ENCODE measurements around the gene AP1S3. TPM values are rescaled to one million over a fixed set of nuclear protein-coding genes. Genes with fewer than 3 reads are reported as not detected.

Gene AP1S3
- total RNA-seq, 1 donor from 2014 or later, result 14.3 TPM

GRCh38 chr2:223865124-223865523, 27.7 kb upstream of the AP1S3 start:
- Histone ChIP-seq H3K36me3 (ENCODE audit: insufficient read depth, low read length) (no peaks in the 10 kb centered on the region), H4K20me1 (ENCODE audit: insufficient read depth, low read length) (no peaks in the 10 kb centered on the region), H3K4me1 (ENCODE audit: insufficient read depth, low read length) (peaks cover 13% of the 10 kb centered on the region), H3K9me3 (ENCODE audit: insufficient read depth, low read depth, low read length) (no peaks in the 10 kb centered on the region), H3K27ac (ENCODE audit: low read depth, low read length) (no peak overlapping the region), H3K27me3 (ENCODE audit: insufficient read depth, low read length) (no peaks in the 10 kb centered on the region), H3K9ac (ENCODE audit: low read length) (no peak overlapping the region), H3K4me3 (ENCODE audit: insufficient read depth, low read depth, low read length) (no peak overlapping the region), H3K79me2 (ENCODE audit: insufficient read depth, low read length) (no peaks in the 10 kb centered on the region), H2AFZ (ENCODE audit: low read depth, low read length) (no peak overlapping the region), H3K4me2 (ENCODE audit: low read length) (no peak overlapping the region)
- Mint-ChIP-seq H3K9me3 (ENCODE audit: unreplicated experiment) (no peaks in the 10 kb centered on the region), H3K36me3 (ENCODE audit: low read depth, unreplicated experiment) (peaks cover 3% of the 10 kb centered on the region), H3K4me3 (ENCODE audit: unreplicated experiment) (no peak overlapping the region), H3K4me1 (ENCODE audit: low read depth, unreplicated experiment) (peaks cover 13% of the 10 kb centered on the region), H3K27me3 (ENCODE audit: low read depth, unreplicated experiment) (no peaks in the 10 kb centered on the region), H3K27ac (ENCODE audit: unreplicated experiment) (no peak overlapping the region)
- TF ChIP-seq CTCF (IDR thresholded peaks at IDR 0.05; ENCODE audit: insufficient read depth, low read depth, low read length), result no peak
- TF ChIP-seq EZH2 (IDR thresholded peaks at IDR 0.05; ENCODE audit: insufficient read depth, low read length), result no peak
- DNase-seq (ENCODE audit: low read depth), result no peak
- no peak for FAIRE-seq

GRCh38 chr2:223863491-223863890, 26.1 kb upstream of the AP1S3 start:
- Mint-ChIP-seq H3K27me3 (ENCODE audit: low read depth, unreplicated experiment) (no peaks in the 10 kb centered on the region), H3K4me3 (ENCODE audit: unreplicated experiment) (no peak overlapping the region), H3K27ac (ENCODE audit: unreplicated experiment) (no peak overlapping the region), H3K4me1 (ENCODE audit: low read depth, unreplicated experiment) (peaks cover 13% of the 10 kb centered on the region), H3K9me3 (ENCODE audit: unreplicated experiment) (no peaks in the 10 kb centered on the region), H3K36me3 (ENCODE audit: low read depth, unreplicated experiment) (peaks cover 1% of the 10 kb centered on the region)
- no peak for FAIRE-seq
- DNase-seq (ENCODE audit: low read depth), result no peak
- Histone ChIP-seq H2AFZ (ENCODE audit: low read depth, low read length) (no peak overlapping the region), H4K20me1 (ENCODE audit: insufficient read depth, low read length) (no peaks in the 10 kb centered on the region), H3K4me1 (ENCODE audit: insufficient read depth, low read length) (peaks cover 13% of the 10 kb centered on the region), H3K27ac (ENCODE audit: low read depth, low read length) (no peak overlapping the region), H3K79me2 (ENCODE audit: insufficient read depth, low read length) (no peaks in the 10 kb centered on the region), H3K36me3 (ENCODE audit: insufficient read depth, low read length) (no peaks in the 10 kb centered on the region), H3K4me3 (ENCODE audit: insufficient read depth, low read depth, low read length) (no peak overlapping the region), H3K9me3 (ENCODE audit: insufficient read depth, low read depth, low read length) (no peaks in the 10 kb centered on the region), H3K27me3 (ENCODE audit: insufficient read depth, low read length) (no peaks in the 10 kb centered on the region), H3K9ac (ENCODE audit: low read length) (no peak overlapping the region), H3K4me2 (ENCODE audit: low read length) (no peak overlapping the region)
- no peak for TF ChIP-seq CTCF (IDR thresholded peaks at IDR 0.05; ENCODE audit: insufficient read depth, low read depth, low read length)
- TF ChIP-seq EZH2 (IDR thresholded peaks at IDR 0.05; ENCODE audit: insufficient read depth, low read length), result no peak

GRCh38 chr2:223860809-223861738, 23.7 kb upstream of the AP1S3 start:
- Histone ChIP-seq H3K27ac (ENCODE audit: low read depth, low read length) (peak overlapping the region; percentile 35), H2AFZ (ENCODE audit: low read depth, low read length) (no peak overlapping the region), H3K36me3 (ENCODE audit: insufficient read depth, low read length) (no peaks in the 10 kb centered on the region), H3K27me3 (ENCODE audit: insufficient read depth, low read length) (no peaks in the 10 kb centered on the region), H3K79me2 (ENCODE audit: insufficient read depth, low read length) (no peaks in the 10 kb centered on the region), H3K4me2 (ENCODE audit: low read length) (peak overlapping the region; percentile 26), H3K9ac (ENCODE audit: low read length) (no peak overlapping the region), H4K20me1 (ENCODE audit: insufficient read depth, low read length) (no peaks in the 10 kb centered on the region), H3K9me3 (ENCODE audit: insufficient read depth, low read depth, low read length) (no peaks in the 10 kb centered on the region), H3K4me3 (ENCODE audit: insufficient read depth, low read depth, low read length) (no peak overlapping the region), H3K4me1 (ENCODE audit: insufficient read depth, low read length) (peaks cover 20% of the 10 kb centered on the region)
- Mint-ChIP-seq H3K4me1 (ENCODE audit: low read depth, unreplicated experiment) (peaks cover 15% of the 10 kb centered on the region), H3K27ac (ENCODE audit: unreplicated experiment) (peak overlapping the region; percentile 91), H3K4me3 (ENCODE audit: unreplicated experiment) (no peak overlapping the region), H3K27me3 (ENCODE audit: low read depth, unreplicated experiment) (no peaks in the 10 kb centered on the region), H3K36me3 (ENCODE audit: low read depth, unreplicated experiment) (peaks cover 1% of the 10 kb centered on the region), H3K9me3 (ENCODE audit: unreplicated experiment) (no peaks in the 10 kb centered on the region)
- peak; percentile 5 for FAIRE-seq
- TF ChIP-seq CTCF (IDR thresholded peaks at IDR 0.05; ENCODE audit: insufficient read depth, low read depth, low read length), result no peak
- TF ChIP-seq EZH2 (IDR thresholded peaks at IDR 0.05; ENCODE audit: insufficient read depth, low read length), result no peak
- DNase-seq (ENCODE audit: low read depth), result peak; percentile 77

All from astrocyte (in vitro differentiated cells and primary cell).